Islet of Langerhans (tissue), 1 donor: Measurements from ENCODE around the gene LTBP1.
"Not testable (repeated sequence)": the region's sequence is repeated elsewhere in the genome, so short reads cannot be mapped to it uniquely, and the experiment has no call there.

Experiments
- FAIRE-seq: peaks from one replicate; lab custom pipeline; 2011; peaks lifted over from hg19 to GRCh38; lab: Jason Lieb, UNC

Gene LTBP1

GRCh38 chr2:32946314-32947075, at the start of gene LTBP1:
TSS of gene LTBP1 (plus strand) at chr2:32946953. CDS start at chr2:32947325, 372 bp downstream.
- no peak for FAIRE-seq

- no peak for FAIRE-seq
These were observed 46.3 kb upstream of the LTBP1 start for GRCh38 chr2:32900246-32900973.

- no peak for FAIRE-seq
These were observed 45.4 kb upstream of the LTBP1 start for GRCh38 chr2:32901313-32901712.

- no peak for FAIRE-seq
These were observed 44.6 kb upstream of the LTBP1 start for GRCh38 chr2:32902174-32902573.

- FAIRE-seq: no peak
These were observed 43.8 kb upstream of the LTBP1 start for GRCh38 chr2:32902986-32903385.

- no peak for FAIRE-seq
These were observed 42.7 kb upstream of the LTBP1 start for GRCh38 chr2:32904074-32904473.

- no peak for FAIRE-seq
These were observed 42.0 kb upstream of the LTBP1 start for GRCh38 chr2:32904751-32905150.

- FAIRE-seq: no peak
These were observed 41.5 kb upstream of the LTBP1 start for GRCh38 chr2:32905270-32905669.

- FAIRE-seq: no peak
These were observed 35.7 kb upstream of the LTBP1 start for GRCh38 chr2:32910883-32911598.

GRCh38 chr2:32915694-32916093, 31.1 kb upstream of the LTBP1 start:
- no peak for FAIRE-seq

GRCh38 chr2:32918774-32919173, 28.0 kb upstream of the LTBP1 start:
- no peak for FAIRE-seq

GRCh38 chr2:32919901-32920300, 26.9 kb upstream of the LTBP1 start:
- FAIRE-seq: not testable (repeated sequence)

GRCh38 chr2:32921486-32921885, 25.3 kb upstream of the LTBP1 start:
- FAIRE-seq: not testable (repeated sequence)

- no peak for FAIRE-seq
These were observed 24.3 kb upstream of the LTBP1 start for GRCh38 chr2:32922501-32922900.

- FAIRE-seq: no peak
These were observed 23.6 kb upstream of the LTBP1 start for GRCh38 chr2:32923109-32923508.

- FAIRE-seq: no peak
These were observed 21.4 kb upstream of the LTBP1 start for GRCh38 chr2:32925283-32925815.

- no peak for FAIRE-seq
These were observed 20.6 kb upstream of the LTBP1 start for GRCh38 chr2:32925976-32926707.

- no peak for FAIRE-seq
These were observed 20.1 kb upstream of the LTBP1 start for GRCh38 chr2:32926708-32927084.

- no peak for FAIRE-seq
These were observed 16.3 kb upstream of the LTBP1 start for GRCh38 chr2:32930436-32930835.

GRCh38 chr2:32931519-32931918, 15.2 kb upstream of the LTBP1 start:
- no peak for FAIRE-seq

- FAIRE-seq: no peak
These were observed 14.6 kb upstream of the LTBP1 start for GRCh38 chr2:32931945-32932709.
